Medulla oblongata (tissue), 1 donor: ENCODE results near the gene DOCK3.
"Not testable (repeated sequence)": the region's sequence is repeated elsewhere in the genome, so short reads cannot be mapped to it uniquely, and the experiment has no call there.

ENCODE experiments used
- DNase-seq: peaks from one replicate; pipeline ENCODE4 v3.0.0-alpha.2; 2015; ENCODE audit errors: extremely low spot score

DOCK3 gene

GRCh38 chr3:50650018-50650417, 24.7 kb upstream of the DOCK3 start:
- DNase-seq: no peak

GRCh38 chr3:50651445-50651844, 23.3 kb upstream of the DOCK3 start:
- DNase-seq: no peak

- peak; percentile 42 for DNase-seq
Measured at GRCh38 chr3:50651920-50652529, 22.7 kb upstream of the DOCK3 start.

GRCh38 chr3:50652709-50653108, 22.0 kb upstream of the DOCK3 start:
- DNase-seq: no peak

GRCh38 chr3:50653937-50654595, 20.7 kb upstream of the DOCK3 start:
- no peak for DNase-seq

GRCh38 chr3:50655009-50655830, 19.5 kb upstream of the DOCK3 start:
- DNase-seq: no peak

GRCh38 chr3:50656417-50657195, 18.1 kb upstream of the DOCK3 start:
- no peak for DNase-seq

- DNase-seq: no peak
Measured at GRCh38 chr3:50657407-50657806, 17.3 kb upstream of the DOCK3 start.

- no peak for DNase-seq
Measured at GRCh38 chr3:50657816-50658215, 16.9 kb upstream of the DOCK3 start.

- DNase-seq: no peak
Measured at GRCh38 chr3:50658416-50658815, 16.3 kb upstream of the DOCK3 start.

- no peak for DNase-seq
Measured at GRCh38 chr3:50658831-50659230, 15.9 kb upstream of the DOCK3 start.

- DNase-seq: no peak
Measured at GRCh38 chr3:50660386-50660785, 14.3 kb upstream of the DOCK3 start.

GRCh38 chr3:50661321-50661837, 13.3 kb upstream of the DOCK3 start:
- DNase-seq: no peak

- no peak for DNase-seq
Measured at GRCh38 chr3:50662408-50662807, 12.3 kb upstream of the DOCK3 start.

GRCh38 chr3:50665081-50665840, 9.5 kb upstream of the DOCK3 start:
- no peak for DNase-seq

GRCh38 chr3:50665841-50666115, 8.9 kb upstream of the DOCK3 start:
- not testable (repeated sequence) for DNase-seq

GRCh38 chr3:50666837-50667236, 7.9 kb upstream of the DOCK3 start:
- DNase-seq: no peak

GRCh38 chr3:50671331-50671730, 3.4 kb upstream of the DOCK3 start:
- peak; percentile 32 for DNase-seq

GRCh38 chr3:50672656-50673055, 2.1 kb upstream of the DOCK3 start:
- no peak for DNase-seq

- no peak for DNase-seq
Measured at GRCh38 chr3:50673931-50674330, 796 bp upstream of the DOCK3 start.
